Measurements from ENCODE around the gene CDK7.
A peak's percentile ranks its signal among the peaks of the same experiment; 100 is the strongest.

Gene CDK7

GRCh38 chr5:69234457-69235268 lies at the start of gene CDK7:
Gene CDK7, plus strand, starts transcription at chr5:69234886. Its CDS starts 90 bp downstream, at chr5:69234976.
- DNase-seq (ENCODE audit: low read depth in 1 of 2, low spot score in 1 of 2): peak; percentile 84 to 94
- TF ChIP-seq JUND (IDR thresholded peaks at IDR 0.05; ENCODE audit: low read depth): no peak
- in situ Hi-C loops (cut with HindIII; ENCODE audit: low pct_unique_long_range_greater_than_20kb, low sequenced_read_pairs): no loop called here

GRCh38 chr5:69187342-69187741 lies 47.3 kb upstream of the CDK7 start:
- DNase-seq (ENCODE audit: low read depth in 1 of 2, low spot score in 1 of 2): no peak
- TF ChIP-seq JUND (IDR thresholded peaks at IDR 0.05; ENCODE audit: low read depth): no peak
- in situ Hi-C loops (cut with HindIII; ENCODE audit: low pct_unique_long_range_greater_than_20kb, low sequenced_read_pairs): no loop called here

GRCh38 chr5:69188811-69189161 lies 45.9 kb upstream of the CDK7 start:
- no peak for DNase-seq (ENCODE audit: low read depth in 1 of 2, low spot score in 1 of 2)
- in situ Hi-C loops (cut with HindIII; ENCODE audit: low pct_unique_long_range_greater_than_20kb, low sequenced_read_pairs): no loop called here
- no peak for TF ChIP-seq JUND (IDR thresholded peaks at IDR 0.05; ENCODE audit: low read depth)

- peak; percentile 75 to 92 for DNase-seq (ENCODE audit: low read depth in 1 of 2, low spot score in 1 of 2)
- TF ChIP-seq JUND (IDR thresholded peaks at IDR 0.05; ENCODE audit: low read depth): no peak
- in situ Hi-C loops (cut with HindIII; ENCODE audit: low pct_unique_long_range_greater_than_20kb, low sequenced_read_pairs): no loop called here
Observed at GRCh38 chr5:69189162-69190086, 45.3 kb upstream of the CDK7 start, which contains the start of gene CENPH. Gene CENPH, plus strand, starts transcription at chr5:69189583. Its CDS starts 52 bp downstream, at chr5:69189635.

GRCh38 chr5:69202497-69202896 lies 32.2 kb upstream of the CDK7 start:
- in situ Hi-C loops (cut with HindIII; ENCODE audit: low pct_unique_long_range_greater_than_20kb, low sequenced_read_pairs): no loop called here
- no peak for TF ChIP-seq JUND (IDR thresholded peaks at IDR 0.05; ENCODE audit: low read depth)

GRCh38 chr5:69206528-69207190 lies 28.0 kb upstream of the CDK7 start:
- no peak for TF ChIP-seq JUND (IDR thresholded peaks at IDR 0.05; ENCODE audit: low read depth)
- no peak for DNase-seq (ENCODE audit: low read depth in 1 of 2, low spot score in 1 of 2)
- in situ Hi-C loops (cut with HindIII; ENCODE audit: low pct_unique_long_range_greater_than_20kb, low sequenced_read_pairs): no loop called here

More at GRCh38 chr5:69202497-69202896, 32.2 kb upstream of the CDK7 start:
- no peak for DNase-seq (ENCODE audit: low read depth in 1 of 2, low spot score in 1 of 2)

GRCh38 chr5:69209602-69210001 lies 25.1 kb upstream of the CDK7 start:
- in situ Hi-C loops (cut with HindIII; ENCODE audit: low pct_unique_long_range_greater_than_20kb, low sequenced_read_pairs): no loop called here
- no peak for DNase-seq (ENCODE audit: low read depth in 1 of 2, low spot score in 1 of 2)
- no peak for TF ChIP-seq JUND (IDR thresholded peaks at IDR 0.05; ENCODE audit: low read depth)

- TF ChIP-seq JUND (IDR thresholded peaks at IDR 0.05; ENCODE audit: low read depth): no peak
- DNase-seq (ENCODE audit: low read depth in 1 of 2, low spot score in 1 of 2): no peak
- in situ Hi-C loops (cut with HindIII; ENCODE audit: low pct_unique_long_range_greater_than_20kb, low sequenced_read_pairs): no loop called here
Observed at GRCh38 chr5:69211200-69211599, 23.5 kb upstream of the CDK7 start.

- TF ChIP-seq JUND (IDR thresholded peaks at IDR 0.05; ENCODE audit: low read depth): no peak
- no peak for DNase-seq (ENCODE audit: low read depth in 1 of 2, low spot score in 1 of 2)
- in situ Hi-C loops (cut with HindIII; ENCODE audit: low pct_unique_long_range_greater_than_20kb, low sequenced_read_pairs): no loop called here
Observed at GRCh38 chr5:69212022-69212421, 22.7 kb upstream of the CDK7 start.

GRCh38 chr5:69213513-69214215 lies 21.0 kb upstream of the CDK7 start:
- TF ChIP-seq JUND (IDR thresholded peaks at IDR 0.05; ENCODE audit: low read depth): no peak
- DNase-seq (ENCODE audit: low read depth in 1 of 2, low spot score in 1 of 2): no peak
- in situ Hi-C loops (cut with HindIII; ENCODE audit: low pct_unique_long_range_greater_than_20kb, low sequenced_read_pairs): no loop called here

- no peak for TF ChIP-seq JUND (IDR thresholded peaks at IDR 0.05; ENCODE audit: low read depth)
- in situ Hi-C loops (cut with HindIII; ENCODE audit: low pct_unique_long_range_greater_than_20kb, low sequenced_read_pairs): no loop called here
- no peak for DNase-seq (ENCODE audit: low read depth in 1 of 2, low spot score in 1 of 2)
Observed at GRCh38 chr5:69217151-69217511, 17.6 kb upstream of the CDK7 start.
